ENCODE measurements around the gene PRRC2B.

The PRRC2B gene

GRCh38 chr9:131485728-131486422, 92.0 kb downstream of the PRRC2B start:
- DNase-seq (ENCODE audit: low read depth): no peak
- H3K4me3 ChIP-seq (ENCODE audit: low read length): no peak overlapping the region
- no peak for TF ChIP-seq CTCF (conservative IDR thresholded peaks at IDR 0.05; ENCODE audit: low read length)

- H3K4me3 ChIP-seq (ENCODE audit: low read length): no peak overlapping the region
- TF ChIP-seq CTCF (conservative IDR thresholded peaks at IDR 0.05; ENCODE audit: low read length): no peak
Measured at GRCh38 chr9:131487001-131487400, 93.1 kb downstream of the PRRC2B start.

GRCh38 chr9:131487621-131488031, 93.7 kb downstream of the PRRC2B start:
- no peak overlapping the region for H3K4me3 ChIP-seq (ENCODE audit: low read length)
- DNase-seq (ENCODE audit: low read depth): no peak
- no peak for TF ChIP-seq CTCF (conservative IDR thresholded peaks at IDR 0.05; ENCODE audit: low read length)

More at GRCh38 chr9:131487001-131487400, 93.1 kb downstream of the PRRC2B start:
- no peak for DNase-seq (ENCODE audit: low read depth)

GRCh38 chr9:131490514-131490913, 96.6 kb downstream of the PRRC2B start:
- TF ChIP-seq CTCF (conservative IDR thresholded peaks at IDR 0.05; ENCODE audit: low read length): no peak
- no peak for DNase-seq (ENCODE audit: low read depth)
- no peak overlapping the region for H3K4me3 ChIP-seq (ENCODE audit: low read length)

GRCh38 chr9:131491001-131491710, 97.3 kb downstream of the PRRC2B start:
- TF ChIP-seq CTCF (conservative IDR thresholded peaks at IDR 0.05; ENCODE audit: low read length): no peak
- H3K4me3 ChIP-seq (ENCODE audit: low read length): no peak overlapping the region
- no peak for DNase-seq (ENCODE audit: low read depth)

GRCh38 chr9:131492070-131492469, 98.2 kb downstream of the PRRC2B start:
- no peak for TF ChIP-seq CTCF (conservative IDR thresholded peaks at IDR 0.05; ENCODE audit: low read length)
- no peak overlapping the region for H3K4me3 ChIP-seq (ENCODE audit: low read length)
- no peak for DNase-seq (ENCODE audit: low read depth)

Data from AG10803 (cell line).